Endodermal cell (in vitro differentiated cells): ENCODE results near the gene PCNX4. TPM values are rescaled to one million over a fixed set of nuclear protein-coding genes. Genes with fewer than 3 reads are reported as not detected.

Experiments used
- DNase-seq: peaks from one replicate; pipeline ENCODE4 v3.0.0-alpha.2; 2017
- H3K27ac ChIP-seq: 2 replicates; pipeline ENCODE4 v1.5.1; 2013; ENCODE audit warnings: mild to moderate bottlenecking, low read depth, low read length, moderate library complexity
- H3K27me3 ChIP-seq: 2 replicates; pipeline ENCODE4 v1.6.1; 2013; ENCODE audit warnings: mild to moderate bottlenecking, low read length, moderate library complexity; ENCODE audit not compliant: insufficient read depth, control insufficient read depth, poor library complexity, severe bottlenecking
- H3K36me3 ChIP-seq: 2 replicates; pipeline ENCODE4 v1.7.0; 2013; ENCODE audit warnings: mild to moderate bottlenecking, low read length, moderate library complexity; ENCODE audit not compliant: control insufficient read depth, insufficient read depth
- H3K4me1 ChIP-seq: one replicate; pipeline ENCODE4 v1.7.0; 2013; ENCODE audit warnings: low read length; ENCODE audit not compliant: control insufficient read depth, insufficient read depth
- H3K4me3 ChIP-seq: 2 replicates; pipeline ENCODE4 v1.5.1; 2013; ENCODE audit warnings: mild to moderate bottlenecking, low read length, moderate library complexity
- H3K9ac ChIP-seq: 2 replicates; pipeline ENCODE4 v1.6.1; 2013; ENCODE audit warnings: mild to moderate bottlenecking, low read length, moderate library complexity; ENCODE audit not compliant: poor library complexity, severe bottlenecking; ENCODE audit errors: extremely low read depth
- H3K9me3 ChIP-seq: 2 replicates; pipeline ENCODE4 v1.6.1; 2013; ENCODE audit warnings: mild to moderate bottlenecking, low read length, moderate library complexity; ENCODE audit not compliant: control insufficient read depth
- H3K27ac Mint-ChIP-seq: 2 replicates; pipeline ENCODE4 v1.8.0; 2020; ENCODE audit warnings: mixed read lengths
- H3K27me3 Mint-ChIP-seq: 2 replicates; pipeline ENCODE4 v1.8.0; 2021; ENCODE audit warnings: mild to moderate bottlenecking, mixed read lengths; ENCODE audit not compliant: insufficient read depth
- H3K36me3 Mint-ChIP-seq: 2 replicates; pipeline ENCODE4 v1.8.0; 2020; ENCODE audit warnings: low read depth, mixed read lengths
- H3K4me1 Mint-ChIP-seq: 2 replicates; pipeline ENCODE4 v1.8.0; 2020; ENCODE audit warnings: mixed read lengths
- H3K4me3 Mint-ChIP-seq: 2 replicates; pipeline ENCODE4 v1.8.0; 2020; ENCODE audit warnings: mild to moderate bottlenecking, moderate library complexity, mixed read lengths
- H3K9me3 Mint-ChIP-seq: 2 replicates; pipeline ENCODE4 v1.8.0; 2020; ENCODE audit warnings: mild to moderate bottlenecking, mixed read lengths
- WGBS, 2 experiments: methylation state at CpG; one replicate each; pipeline versions ENCODE4 v1.1.5 to v1.1.7; 2013; ENCODE audit warnings: missing lambda C conversion rate in 2 of 2, mixed read lengths in 1 of 2; ENCODE audit not compliant: insufficient coverage in 1 of 2, insufficient read length in 1 of 2; 5-methylcytosine and 5-hydroxymethylcytosine counted together
- total RNA-seq, 2 donors: library from RNA; stranded (reverse); fragmentation: NEBNext Ultra II Directional in 1 of 2; extraction: Animal tissue kit (Norgen Biotek cat#: 25700) in 1 of 2; gene quantifications; 2 replicates in 1 of 2; 3 replicates in 1 of 2; pipeline ENCODE4 v1.2.1, GENCODE V29; 2021
- TF ChIP-seq, protein P1 (sequence below): fragments of 200-600 bp; sonication (generic); conservative IDR thresholded peaks from 2 replicates; pipeline ENCODE4 v1.5.0; 2021; ENCODE audit warnings: antibody characterized with exemption, mild to moderate bottlenecking

Gene PCNX4
- total RNA-seq, 2 donors from 2014 or later, result 61.1 to 74.3 TPM

DNA sequence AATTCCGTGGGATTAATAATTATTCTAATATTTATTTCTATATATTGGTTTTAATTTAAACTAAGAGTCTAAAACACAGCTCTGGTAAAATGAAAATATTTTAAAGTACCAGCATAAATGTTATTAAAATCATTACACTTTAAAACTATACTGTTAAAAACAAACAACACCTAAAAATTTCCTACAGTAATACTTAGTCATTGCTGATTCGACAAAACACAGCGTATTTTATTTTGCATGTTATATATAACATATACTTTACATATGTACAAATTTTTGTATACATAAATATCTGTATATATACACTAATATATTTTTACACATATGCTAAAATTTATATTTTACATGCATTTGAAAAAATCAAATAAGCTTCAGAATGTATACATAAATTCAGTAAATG lies 6.0 kb upstream of the PCNX4 start:
- no peaks in the 10 kb centered on the region for H3K4me1 ChIP-seq
- no peaks in the 10 kb centered on the region for H3K9me3 ChIP-seq
- Mint-ChIP-seq H3K9me3 (no peaks in the 10 kb centered on the region), H3K27ac (no peak overlapping the region), H3K36me3 (no peaks in the 10 kb centered on the region), H3K4me3 (no peak overlapping the region), H3K4me1 (no peaks in the 10 kb centered on the region), H3K27me3 (no peaks in the 10 kb centered on the region)
- H3K27ac ChIP-seq, result no peak overlapping the region
- no peak overlapping the region for H3K9ac ChIP-seq
- DNase-seq, result no peak
- no peaks in the 10 kb centered on the region for H3K36me3 ChIP-seq
- H3K4me3 ChIP-seq, result no peak overlapping the region
- no peaks in the 10 kb centered on the region for H3K27me3 ChIP-seq
- TF ChIP-seq, protein P1, sequence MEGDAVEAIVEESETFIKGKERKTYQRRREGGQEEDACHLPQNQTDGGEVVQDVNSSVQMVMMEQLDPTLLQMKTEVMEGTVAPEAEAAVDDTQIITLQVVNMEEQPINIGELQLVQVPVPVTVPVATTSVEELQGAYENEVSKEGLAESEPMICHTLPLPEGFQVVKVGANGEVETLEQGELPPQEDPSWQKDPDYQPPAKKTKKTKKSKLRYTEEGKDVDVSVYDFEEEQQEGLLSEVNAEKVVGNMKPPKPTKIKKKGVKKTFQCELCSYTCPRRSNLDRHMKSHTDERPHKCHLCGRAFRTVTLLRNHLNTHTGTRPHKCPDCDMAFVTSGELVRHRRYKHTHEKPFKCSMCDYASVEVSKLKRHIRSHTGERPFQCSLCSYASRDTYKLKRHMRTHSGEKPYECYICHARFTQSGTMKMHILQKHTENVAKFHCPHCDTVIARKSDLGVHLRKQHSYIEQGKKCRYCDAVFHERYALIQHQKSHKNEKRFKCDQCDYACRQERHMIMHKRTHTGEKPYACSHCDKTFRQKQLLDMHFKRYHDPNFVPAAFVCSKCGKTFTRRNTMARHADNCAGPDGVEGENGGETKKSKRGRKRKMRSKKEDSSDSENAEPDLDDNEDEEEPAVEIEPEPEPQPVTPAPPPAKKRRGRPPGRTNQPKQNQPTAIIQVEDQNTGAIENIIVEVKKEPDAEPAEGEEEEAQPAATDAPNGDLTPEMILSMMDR, result no peak
- WGBS, 2 experiments, result no CpG with 5 or more reads among the region's 3 CpGs

DNA sequence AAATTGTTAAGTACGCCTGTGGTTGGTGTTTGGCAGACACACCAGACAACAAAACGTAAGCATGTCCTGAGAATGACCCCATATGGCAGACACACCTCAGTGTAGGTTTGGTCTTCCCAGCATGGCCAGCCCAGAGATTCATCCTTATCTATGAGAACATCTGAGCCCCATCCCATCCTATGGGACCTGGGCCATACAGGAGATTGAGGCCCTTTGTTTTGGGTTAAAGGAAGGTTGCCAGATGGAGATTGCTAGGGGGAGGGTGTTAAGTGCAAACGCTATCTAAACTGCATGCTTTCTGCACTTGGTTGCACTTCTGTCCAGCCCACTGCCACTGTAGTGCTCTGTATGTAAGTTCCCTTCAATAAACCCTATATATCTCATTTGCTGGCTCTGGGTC lies 4.1 kb upstream of the PCNX4 start:
- TF ChIP-seq, protein P1, result no peak
- Mint-ChIP-seq H3K9me3 (no peaks in the 10 kb centered on the region), H3K27ac (no peak overlapping the region), H3K27me3 (no peaks in the 10 kb centered on the region), H3K4me1 (no peaks in the 10 kb centered on the region), H3K36me3 (no peaks in the 10 kb centered on the region), H3K4me3 (no peak overlapping the region)
- H3K27ac ChIP-seq, result no peak overlapping the region
- no peak overlapping the region for H3K4me3 ChIP-seq
- H3K4me1 ChIP-seq, result no peaks in the 10 kb centered on the region
- no peaks in the 10 kb centered on the region for H3K9me3 ChIP-seq
- DNase-seq, result no peak
- 86 to 91% methylated on average over 1 to 3 of the region's 3 CpGs for WGBS, 2 experiments
- no peak overlapping the region for H3K9ac ChIP-seq
- H3K27me3 ChIP-seq, result no peaks in the 10 kb centered on the region
- no peaks in the 10 kb centered on the region for H3K36me3 ChIP-seq

GRCh38 chr14:60089221-60089620 lies 2.5 kb upstream of the PCNX4 start:
- H3K36me3 Mint-ChIP-seq, result no peaks in the 10 kb centered on the region
- TF ChIP-seq, protein P1, result no peak
- H3K27ac ChIP-seq, result no peak overlapping the region
- no peaks in the 10 kb centered on the region for H3K9me3 ChIP-seq
- no peak overlapping the region for H3K4me3 ChIP-seq
- no peak for DNase-seq
- no peak overlapping the region for H3K9ac ChIP-seq
- no peaks in the 10 kb centered on the region for H3K4me1 ChIP-seq
- H3K27me3 ChIP-seq, result no peaks in the 10 kb centered on the region
- H3K27ac Mint-ChIP-seq, result no peak overlapping the region
- H3K36me3 ChIP-seq, result no peaks in the 10 kb centered on the region
- H3K27me3 Mint-ChIP-seq, result no peaks in the 10 kb centered on the region
- 94 to 100% methylated on average over 2 to 4 of the region's 4 CpGs for WGBS, 2 experiments
- peaks cover 12% of the 10 kb centered on the region for H3K4me1 Mint-ChIP-seq
- no peak overlapping the region for H3K4me3 Mint-ChIP-seq
- no peaks in the 10 kb centered on the region for H3K9me3 Mint-ChIP-seq
